Brain microvascular endothelial cell (primary cell): ENCODE measurements around the gene CEMIP2.

Experiments used
- DNase-seq: peaks from one replicate; pipeline ENCODE4 v3.0.0-alpha.2; 2020
- H3K27ac ChIP-seq: fragments of 250-450 bp; sonication (Bioruptor Pico); 2 replicates; pipeline ENCODE4 v1.5.1; 2020; ENCODE audit warnings: mild to moderate bottlenecking, moderate library complexity
- H3K27me3 ChIP-seq: fragments of 250-450 bp; sonication (Bioruptor Pico); replicated peaks from 2 replicates; pipeline ENCODE4 v1.5.1; 2020; ENCODE audit warnings: mild to moderate bottlenecking
- H3K36me3 ChIP-seq: fragments of 250-450 bp; sonication (Bioruptor Pico); replicated peaks from 2 replicates; pipeline ENCODE4 v1.5.1; 2020; ENCODE audit warnings: mild to moderate bottlenecking
- H3K4me3 ChIP-seq: 2 replicates; pipeline ENCODE4 v1.5.1; 2011; ENCODE audit warnings: low read depth, mild to moderate bottlenecking, control low read depth, low read length, moderate library complexity
- in situ Hi-C: cut with HindIII; loops from 2 replicates; pipeline ENCODE4 v1.10.0; 2017; ENCODE audit warnings: low sequenced_read_pairs, low pct_ligation_motif_present
- TF ChIP-seq, protein P1 (sequence below): IDR thresholded peaks from 2 replicates; pipeline ENCODE4 v1.5.1; 2011; ENCODE audit warnings: low read depth, mild to moderate bottlenecking, moderate library complexity, low read length, control low read depth, inconsistent platforms; ENCODE audit errors: missing control alignments

Gene CEMIP2

GRCh38 chr9:71740199-71740598 is 28.1 kb downstream of the CEMIP2 start:
- in situ Hi-C loops, result no loop called here
- Histone ChIP-seq H3K4me3 (no peak overlapping the region), H3K27ac (no peak overlapping the region), H3K27me3 (no peaks in the 10 kb centered on the region), H3K36me3 (no peaks in the 10 kb centered on the region)
- DNase-seq, result no peak
- TF ChIP-seq, protein P1, sequence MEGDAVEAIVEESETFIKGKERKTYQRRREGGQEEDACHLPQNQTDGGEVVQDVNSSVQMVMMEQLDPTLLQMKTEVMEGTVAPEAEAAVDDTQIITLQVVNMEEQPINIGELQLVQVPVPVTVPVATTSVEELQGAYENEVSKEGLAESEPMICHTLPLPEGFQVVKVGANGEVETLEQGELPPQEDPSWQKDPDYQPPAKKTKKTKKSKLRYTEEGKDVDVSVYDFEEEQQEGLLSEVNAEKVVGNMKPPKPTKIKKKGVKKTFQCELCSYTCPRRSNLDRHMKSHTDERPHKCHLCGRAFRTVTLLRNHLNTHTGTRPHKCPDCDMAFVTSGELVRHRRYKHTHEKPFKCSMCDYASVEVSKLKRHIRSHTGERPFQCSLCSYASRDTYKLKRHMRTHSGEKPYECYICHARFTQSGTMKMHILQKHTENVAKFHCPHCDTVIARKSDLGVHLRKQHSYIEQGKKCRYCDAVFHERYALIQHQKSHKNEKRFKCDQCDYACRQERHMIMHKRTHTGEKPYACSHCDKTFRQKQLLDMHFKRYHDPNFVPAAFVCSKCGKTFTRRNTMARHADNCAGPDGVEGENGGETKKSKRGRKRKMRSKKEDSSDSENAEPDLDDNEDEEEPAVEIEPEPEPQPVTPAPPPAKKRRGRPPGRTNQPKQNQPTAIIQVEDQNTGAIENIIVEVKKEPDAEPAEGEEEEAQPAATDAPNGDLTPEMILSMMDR, result no peak

GRCh38 chr9:71737455-71737854 is 30.9 kb downstream of the CEMIP2 start:
- H3K27me3 ChIP-seq, result no peaks in the 10 kb centered on the region
- TF ChIP-seq, protein P1, result no peak
- DNase-seq, result no peak
- in situ Hi-C loops, result no loop called here
- no peak overlapping the region for H3K4me3 ChIP-seq
- no peaks in the 10 kb centered on the region for H3K36me3 ChIP-seq
- no peak overlapping the region for H3K27ac ChIP-seq

DNA sequence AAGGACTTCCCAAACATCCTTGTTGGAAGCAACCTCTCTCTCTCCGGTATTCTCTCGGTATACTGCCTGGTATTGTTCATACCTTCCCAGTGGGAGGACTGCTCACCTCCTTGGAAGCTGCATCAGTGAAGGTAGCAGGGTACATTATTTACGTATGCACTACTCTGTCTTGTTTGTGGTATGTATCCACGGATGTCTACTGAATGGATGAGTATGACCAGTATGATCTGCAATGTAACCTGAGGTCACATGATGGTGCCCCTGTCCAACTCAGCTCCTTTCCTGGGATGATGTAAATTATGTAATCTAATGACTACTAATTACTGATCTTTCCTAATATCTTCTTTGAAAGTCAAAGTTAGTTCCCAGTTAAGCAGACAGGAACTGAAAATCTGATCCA is 32.1 kb downstream of the CEMIP2 start:
- TF ChIP-seq, protein P1, result no peak
- H3K4me3 ChIP-seq, result no peak overlapping the region
- H3K27ac ChIP-seq, result no peak overlapping the region
- H3K36me3 ChIP-seq, result no peaks in the 10 kb centered on the region
- in situ Hi-C loops, result no loop called here
- H3K27me3 ChIP-seq, result no peaks in the 10 kb centered on the region
- DNase-seq, result no peak

DNA sequence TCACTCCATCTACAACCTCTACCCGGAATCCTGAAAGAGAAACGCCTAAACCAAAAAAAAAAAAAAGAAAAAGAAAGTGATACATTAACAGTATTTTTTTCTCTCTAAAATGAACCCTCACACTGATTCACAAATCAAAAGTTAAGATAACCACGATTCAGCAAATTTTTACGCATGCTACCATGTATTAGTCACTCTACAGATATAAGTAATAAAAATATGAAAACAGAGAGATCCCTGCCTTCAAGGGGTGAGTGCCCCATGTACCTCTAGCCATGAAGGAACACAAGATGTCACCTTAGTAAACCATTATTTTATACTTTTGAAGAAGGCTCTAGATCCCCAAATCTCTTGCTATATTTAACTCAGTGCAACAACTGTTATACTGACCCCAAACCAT is 33.4 kb downstream of the CEMIP2 start:
- in situ Hi-C loops, result no loop called here
- TF ChIP-seq, protein P1, result no peak
- H3K27me3 ChIP-seq, result no peaks in the 10 kb centered on the region
- H3K36me3 ChIP-seq, result peaks cover 2% of the 10 kb centered on the region
- H3K27ac ChIP-seq, result no peak overlapping the region
- DNase-seq, result no peak
- H3K4me3 ChIP-seq, result no peak overlapping the region

GRCh38 chr9:71733176-71733575 is 35.1 kb downstream of the CEMIP2 start:
- H3K36me3 ChIP-seq, result peaks cover 7% of the 10 kb centered on the region
- TF ChIP-seq, protein P1, result no peak
- in situ Hi-C loops, result no loop called here
- no peak overlapping the region for H3K27ac ChIP-seq
- DNase-seq, result no peak
- no peaks in the 10 kb centered on the region for H3K27me3 ChIP-seq
- no peak overlapping the region for H3K4me3 ChIP-seq

GRCh38 chr9:71729816-71730526 is 38.3 kb downstream of the CEMIP2 start:
- DNase-seq, result no peak
- Histone ChIP-seq H3K4me3 (no peak overlapping the region), H3K36me3 (peaks cover 12% of the 10 kb centered on the region), H3K27ac (no peak overlapping the region), H3K27me3 (no peaks in the 10 kb centered on the region)
- TF ChIP-seq, protein P1, result no peak
- in situ Hi-C loops, result no loop called here
